Mammary epithelial cell (primary cell): ENCODE results near the gene LIMK2.

Source experiments
- EZH2 ChIP-seq: IDR thresholded peaks from 2 replicates; pipeline ENCODE4 v1.6.1; 2012; ENCODE audit warnings: low read length, inconsistent platforms, borderline replicate concordance
- TF ChIP-seq, protein P1 (sequence below), 2 donors: IDR thresholded peaks in 1 of 2; conservative IDR thresholded peaks in 1 of 2; 2 replicates each; pipeline ENCODE4 v1.5.1; 2011 to 2012; ENCODE audit warnings: inconsistent platforms in 2 of 2, low read length in 2 of 2, mild to moderate bottlenecking in 2 of 2, control low read depth in 1 of 2, low read depth in 1 of 2; ENCODE audit not compliant: insufficient read depth in 1 of 2; ENCODE audit errors: extremely low read depth in 1 of 2

DNA sequence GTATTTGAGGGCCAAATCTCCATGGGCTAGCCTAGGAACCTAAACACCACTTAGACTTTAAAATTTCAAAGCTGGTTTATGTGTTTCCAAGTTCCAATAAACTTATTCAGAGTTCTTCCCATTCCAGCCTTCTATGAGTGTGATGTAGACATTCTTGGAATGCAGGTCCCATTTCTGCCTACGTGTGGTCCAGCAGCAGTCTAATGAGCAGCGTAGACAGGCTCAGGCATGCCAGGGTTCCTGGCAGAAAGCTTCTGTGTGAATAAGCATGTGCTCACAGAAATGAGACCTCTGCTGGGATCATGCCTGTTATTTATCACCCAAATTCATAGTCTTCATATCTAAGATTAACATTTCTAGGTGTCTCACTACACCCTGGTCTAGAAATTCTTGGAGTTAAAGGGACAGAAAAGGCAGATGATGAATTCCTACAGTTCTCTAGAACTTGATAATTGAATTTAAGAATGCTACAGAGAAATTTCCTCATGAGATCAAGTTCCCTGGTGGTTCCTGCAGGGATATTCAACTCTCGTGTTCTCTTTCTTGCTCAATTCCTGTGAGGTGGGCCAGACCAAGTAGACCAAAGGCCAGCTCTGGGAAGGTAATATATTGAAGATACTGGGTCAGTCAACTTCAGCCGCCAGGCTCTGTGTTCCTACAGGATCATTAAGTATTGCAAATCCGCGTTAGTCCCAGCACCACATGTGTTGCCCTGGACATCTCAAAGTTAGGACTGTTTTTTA lies 34.5 kb upstream of the LIMK2 start:
- TF ChIP-seq, protein P1, sequence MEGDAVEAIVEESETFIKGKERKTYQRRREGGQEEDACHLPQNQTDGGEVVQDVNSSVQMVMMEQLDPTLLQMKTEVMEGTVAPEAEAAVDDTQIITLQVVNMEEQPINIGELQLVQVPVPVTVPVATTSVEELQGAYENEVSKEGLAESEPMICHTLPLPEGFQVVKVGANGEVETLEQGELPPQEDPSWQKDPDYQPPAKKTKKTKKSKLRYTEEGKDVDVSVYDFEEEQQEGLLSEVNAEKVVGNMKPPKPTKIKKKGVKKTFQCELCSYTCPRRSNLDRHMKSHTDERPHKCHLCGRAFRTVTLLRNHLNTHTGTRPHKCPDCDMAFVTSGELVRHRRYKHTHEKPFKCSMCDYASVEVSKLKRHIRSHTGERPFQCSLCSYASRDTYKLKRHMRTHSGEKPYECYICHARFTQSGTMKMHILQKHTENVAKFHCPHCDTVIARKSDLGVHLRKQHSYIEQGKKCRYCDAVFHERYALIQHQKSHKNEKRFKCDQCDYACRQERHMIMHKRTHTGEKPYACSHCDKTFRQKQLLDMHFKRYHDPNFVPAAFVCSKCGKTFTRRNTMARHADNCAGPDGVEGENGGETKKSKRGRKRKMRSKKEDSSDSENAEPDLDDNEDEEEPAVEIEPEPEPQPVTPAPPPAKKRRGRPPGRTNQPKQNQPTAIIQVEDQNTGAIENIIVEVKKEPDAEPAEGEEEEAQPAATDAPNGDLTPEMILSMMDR (conservative IDR thresholded peaks at IDR 0.05 in 1 of 2, IDR thresholded peaks at IDR 0.05 in 1 of 2; ENCODE audit: extremely low read depth in 1 of 2, insufficient read depth in 1 of 2, low read depth in 1 of 2, low read length in 2 of 2) = peak in 1 of 2 donors; percentile 35
- TF ChIP-seq EZH2 = no peak
